AG10803 (cell line): ENCODE measurements around the gene TGFB1.
A peak's percentile ranks its signal among the peaks of the same experiment; 100 is the strongest.

Source experiments
- DNase-seq: peaks from one replicate; pipeline ENCODE4 v3.0.0; 2010; ENCODE audit warnings: low read depth
- H3K4me3 ChIP-seq: 2 replicates; pipeline ENCODE4 v1.5.1; 2011; ENCODE audit warnings: mild to moderate bottlenecking, low read length, control low read depth
- TF ChIP-seq, protein P1 (sequence below): conservative IDR thresholded peaks from 2 replicates; pipeline ENCODE4 v1.5.1; 2011; ENCODE audit warnings: mild to moderate bottlenecking, low read length, control low read depth, inconsistent platforms

TGFB1 gene

DNA sequence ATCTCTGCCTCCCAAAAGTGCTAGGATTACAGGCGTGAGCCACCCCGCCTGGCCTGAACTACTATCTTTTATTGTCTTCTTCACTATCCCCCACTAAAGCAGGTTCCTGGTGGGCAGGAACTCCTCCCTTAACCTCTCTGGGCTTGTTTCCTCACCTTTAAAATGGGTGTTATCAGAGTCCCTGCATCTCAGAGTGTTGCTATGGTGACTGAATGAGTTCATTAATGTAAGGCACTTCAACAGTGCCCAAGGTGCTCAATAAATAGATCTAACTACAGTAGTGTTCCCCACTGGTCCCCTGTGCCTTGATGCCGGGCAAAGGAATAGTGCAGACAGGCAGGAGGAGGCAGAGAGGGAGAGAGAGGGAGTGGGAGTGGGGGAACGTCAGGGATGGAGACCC lies 23.2 kb downstream of the TGFB1 start:
- no peak for DNase-seq
- TF ChIP-seq, protein P1, sequence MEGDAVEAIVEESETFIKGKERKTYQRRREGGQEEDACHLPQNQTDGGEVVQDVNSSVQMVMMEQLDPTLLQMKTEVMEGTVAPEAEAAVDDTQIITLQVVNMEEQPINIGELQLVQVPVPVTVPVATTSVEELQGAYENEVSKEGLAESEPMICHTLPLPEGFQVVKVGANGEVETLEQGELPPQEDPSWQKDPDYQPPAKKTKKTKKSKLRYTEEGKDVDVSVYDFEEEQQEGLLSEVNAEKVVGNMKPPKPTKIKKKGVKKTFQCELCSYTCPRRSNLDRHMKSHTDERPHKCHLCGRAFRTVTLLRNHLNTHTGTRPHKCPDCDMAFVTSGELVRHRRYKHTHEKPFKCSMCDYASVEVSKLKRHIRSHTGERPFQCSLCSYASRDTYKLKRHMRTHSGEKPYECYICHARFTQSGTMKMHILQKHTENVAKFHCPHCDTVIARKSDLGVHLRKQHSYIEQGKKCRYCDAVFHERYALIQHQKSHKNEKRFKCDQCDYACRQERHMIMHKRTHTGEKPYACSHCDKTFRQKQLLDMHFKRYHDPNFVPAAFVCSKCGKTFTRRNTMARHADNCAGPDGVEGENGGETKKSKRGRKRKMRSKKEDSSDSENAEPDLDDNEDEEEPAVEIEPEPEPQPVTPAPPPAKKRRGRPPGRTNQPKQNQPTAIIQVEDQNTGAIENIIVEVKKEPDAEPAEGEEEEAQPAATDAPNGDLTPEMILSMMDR: no peak
- H3K4me3 ChIP-seq: no peak overlapping the region

DNA sequence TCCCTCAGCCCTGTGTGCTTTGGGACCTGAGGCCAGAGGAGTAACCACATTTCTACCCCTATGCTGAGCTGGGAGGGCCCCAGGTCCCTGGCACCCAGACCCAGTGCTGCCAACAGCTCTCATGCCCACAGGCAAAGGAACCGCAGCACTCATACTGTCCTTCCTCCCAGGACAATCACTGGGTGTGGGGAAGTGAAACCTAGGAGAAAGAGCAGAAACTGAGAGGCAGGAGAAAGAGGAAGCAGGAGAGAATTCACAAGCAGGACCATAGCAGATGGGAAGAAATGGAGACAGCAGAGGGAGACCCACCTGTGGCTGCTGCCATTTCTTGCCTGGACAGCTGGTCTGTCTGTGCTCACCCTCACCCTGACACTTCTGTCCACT lies 24.9 kb downstream of the TGFB1 start:
- DNase-seq: no peak
- TF ChIP-seq, protein P1: no peak
- H3K4me3 ChIP-seq: no peak overlapping the region

DNA sequence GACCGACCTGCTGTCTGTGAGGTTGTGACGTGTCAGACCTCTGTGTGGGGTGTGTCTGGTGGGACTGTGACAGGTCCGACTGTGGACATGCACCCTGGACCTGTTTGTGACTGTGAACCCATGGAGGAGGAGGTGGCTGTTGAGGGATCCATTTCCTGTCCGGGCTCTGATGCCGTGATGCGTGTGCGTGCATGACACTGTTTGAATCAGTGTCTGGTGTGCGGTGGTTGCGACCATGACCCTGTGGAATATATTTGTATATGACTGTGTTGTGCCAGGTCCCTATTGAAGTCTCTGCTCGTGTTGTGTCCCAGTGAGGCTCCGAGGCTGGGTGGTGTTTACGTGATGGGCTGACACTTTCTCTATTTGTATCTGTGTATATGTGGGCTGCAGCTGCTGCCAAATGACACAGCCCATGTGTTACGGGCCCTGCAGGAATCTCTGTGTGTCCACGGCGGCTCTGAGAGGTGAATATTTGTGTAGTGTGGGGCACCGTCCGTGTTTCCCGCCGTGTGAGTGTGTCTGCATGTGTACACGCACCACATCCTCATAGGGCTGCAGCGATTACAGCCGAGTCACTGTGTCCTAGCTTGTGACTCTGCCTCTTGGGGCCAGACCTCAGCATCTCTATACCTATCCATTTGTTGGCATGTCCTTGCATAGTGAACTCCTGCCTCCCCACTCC lies 25.4 kb downstream of the TGFB1 start:
- DNase-seq: no peak
- TF ChIP-seq, protein P1: no peak
- no peak overlapping the region for H3K4me3 ChIP-seq

DNA sequence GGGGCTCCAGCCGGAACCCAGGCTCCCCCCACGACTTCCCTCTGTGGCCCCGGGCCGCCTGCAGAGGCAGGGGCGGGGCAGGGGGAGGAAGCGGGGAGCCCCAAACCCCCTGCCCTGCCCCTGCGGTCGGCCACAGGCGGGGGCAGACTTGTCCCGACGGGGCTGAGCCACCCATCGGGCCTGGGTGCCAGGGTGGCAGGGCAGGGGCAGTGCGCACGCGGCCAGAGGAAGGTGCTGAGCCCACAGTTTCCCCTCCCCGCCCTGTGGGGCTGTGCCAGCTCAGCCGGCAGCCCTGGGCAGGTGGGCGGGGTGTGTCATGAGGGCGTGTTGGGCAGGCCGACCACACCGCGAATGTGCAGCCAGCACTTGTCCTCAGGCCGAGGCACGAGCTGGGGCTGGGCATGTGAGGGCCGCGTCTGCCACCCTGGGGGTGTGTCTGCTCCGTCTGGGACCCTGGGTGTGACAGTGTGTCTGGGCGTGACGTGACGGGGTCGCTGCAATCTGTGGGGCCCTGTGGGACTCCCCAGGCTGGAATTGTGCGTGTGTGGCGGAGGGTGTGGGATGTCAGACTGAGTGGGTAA lies 26.1 kb downstream of the TGFB1 start:
- H3K4me3 ChIP-seq: no peak overlapping the region
- DNase-seq: no peak
- TF ChIP-seq, protein P1: no peak

DNA sequence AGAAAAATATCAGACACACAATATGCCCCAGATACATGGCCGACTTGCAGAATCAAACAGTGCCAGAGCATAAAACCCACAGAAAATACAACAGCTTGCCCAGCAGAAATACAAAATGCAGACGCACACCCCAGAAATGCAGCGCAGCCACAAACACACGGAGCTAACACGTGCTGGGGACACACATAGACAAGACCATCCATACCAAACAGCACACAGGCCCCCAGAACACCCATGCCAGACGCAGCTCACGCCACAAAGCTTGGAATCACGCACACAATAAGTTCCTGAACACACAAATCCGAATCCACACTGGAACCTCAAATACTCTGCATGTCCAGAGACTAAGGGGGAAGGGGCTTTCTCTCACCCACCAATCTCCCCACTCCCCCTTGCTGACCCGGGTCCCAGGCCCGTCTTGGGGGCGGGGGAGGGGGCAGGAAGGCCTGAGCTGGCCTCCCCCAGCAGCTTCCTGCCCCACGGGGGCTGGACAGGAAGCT lies 26.6 kb downstream of the TGFB1 start:
- DNase-seq: no peak
- TF ChIP-seq, protein P1: no peak
- no peak overlapping the region for H3K4me3 ChIP-seq

DNA sequence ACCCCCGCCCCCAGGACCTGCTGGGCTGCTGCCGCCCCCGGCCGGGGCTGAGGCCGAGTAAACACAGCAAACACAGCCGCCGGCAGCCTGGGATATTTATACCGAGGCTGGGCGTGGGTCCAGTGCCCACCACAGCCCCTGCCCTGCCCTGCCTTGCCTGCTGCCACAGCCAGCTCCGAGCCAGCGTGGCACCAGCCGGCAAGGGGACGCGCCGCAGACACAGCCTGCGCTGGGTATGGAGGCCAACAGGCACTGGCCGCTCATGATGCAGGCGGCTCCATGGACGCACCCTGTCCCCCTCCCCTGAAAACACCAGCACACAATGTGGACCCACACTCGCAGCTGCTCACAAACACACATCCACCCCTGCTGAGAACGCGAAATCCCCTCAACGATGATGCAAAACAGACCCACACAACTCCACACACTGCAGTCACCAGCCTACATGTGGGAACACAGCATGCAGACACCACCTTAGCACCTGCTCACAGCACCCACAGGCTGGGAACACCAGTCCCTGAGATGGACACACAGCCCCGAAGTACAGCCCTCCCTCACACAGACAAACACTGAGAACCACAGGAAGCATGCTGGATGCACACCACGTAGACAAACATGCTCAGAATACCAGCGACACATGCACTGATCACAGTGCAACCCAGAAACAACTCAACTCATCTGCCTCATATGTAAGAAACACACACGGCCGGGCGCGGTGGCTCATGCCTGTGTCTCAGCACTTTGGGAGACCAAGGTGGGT lies 27.6 kb downstream of the TGFB1 start:
- TF ChIP-seq, protein P1: no peak
- H3K4me3 ChIP-seq: peak overlapping the region; percentile 13
- DNase-seq: peak; percentile 85
